Measurements from ENCODE around the gene RPL3. TPM values are rescaled to one million over a fixed set of nuclear protein-coding genes. Genes with fewer than 3 reads are reported as not detected.

Gene RPL3
- total and polyA plus RNA-seq, 4 donors: 580 to 1,767 (median 1,184) TPM

DNA sequence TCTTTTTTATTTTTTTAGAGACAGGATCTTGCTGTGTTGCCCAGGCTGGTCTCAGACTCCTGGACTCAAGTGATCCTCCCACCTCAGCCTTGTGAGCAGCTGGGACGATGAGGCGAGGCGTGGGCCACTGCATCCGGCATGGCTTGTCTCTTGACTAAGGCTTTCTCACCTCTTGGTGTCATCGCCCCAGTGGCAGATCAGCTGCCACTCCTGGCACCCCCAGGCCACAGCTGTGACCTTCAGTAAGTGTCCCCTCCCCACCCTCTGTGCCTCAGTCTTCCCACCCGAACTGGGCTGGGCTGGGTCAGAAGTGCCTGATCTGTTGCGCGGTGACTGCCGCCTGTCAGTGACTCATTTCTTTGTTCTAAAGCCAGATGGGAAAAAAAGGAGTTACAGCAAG lies 33.9 kb upstream of the RPL3 start:
- DNase-seq (ENCODE audit: low spot score): no peak
- WGBS: 89% methylated on average over 9 of the region's 9 CpGs
- TF ChIP-seq, protein P1, sequence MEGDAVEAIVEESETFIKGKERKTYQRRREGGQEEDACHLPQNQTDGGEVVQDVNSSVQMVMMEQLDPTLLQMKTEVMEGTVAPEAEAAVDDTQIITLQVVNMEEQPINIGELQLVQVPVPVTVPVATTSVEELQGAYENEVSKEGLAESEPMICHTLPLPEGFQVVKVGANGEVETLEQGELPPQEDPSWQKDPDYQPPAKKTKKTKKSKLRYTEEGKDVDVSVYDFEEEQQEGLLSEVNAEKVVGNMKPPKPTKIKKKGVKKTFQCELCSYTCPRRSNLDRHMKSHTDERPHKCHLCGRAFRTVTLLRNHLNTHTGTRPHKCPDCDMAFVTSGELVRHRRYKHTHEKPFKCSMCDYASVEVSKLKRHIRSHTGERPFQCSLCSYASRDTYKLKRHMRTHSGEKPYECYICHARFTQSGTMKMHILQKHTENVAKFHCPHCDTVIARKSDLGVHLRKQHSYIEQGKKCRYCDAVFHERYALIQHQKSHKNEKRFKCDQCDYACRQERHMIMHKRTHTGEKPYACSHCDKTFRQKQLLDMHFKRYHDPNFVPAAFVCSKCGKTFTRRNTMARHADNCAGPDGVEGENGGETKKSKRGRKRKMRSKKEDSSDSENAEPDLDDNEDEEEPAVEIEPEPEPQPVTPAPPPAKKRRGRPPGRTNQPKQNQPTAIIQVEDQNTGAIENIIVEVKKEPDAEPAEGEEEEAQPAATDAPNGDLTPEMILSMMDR (IDR thresholded peaks at IDR 0.05; ENCODE audit: low read depth, low read length, missing input control): no peak
- no peak for TF ChIP-seq GABPA (IDR thresholded peaks at IDR 0.05 in 1 of 2, conservative IDR thresholded peaks at IDR 0.05 in 1 of 2)
- TF ChIP-seq, protein P2, sequence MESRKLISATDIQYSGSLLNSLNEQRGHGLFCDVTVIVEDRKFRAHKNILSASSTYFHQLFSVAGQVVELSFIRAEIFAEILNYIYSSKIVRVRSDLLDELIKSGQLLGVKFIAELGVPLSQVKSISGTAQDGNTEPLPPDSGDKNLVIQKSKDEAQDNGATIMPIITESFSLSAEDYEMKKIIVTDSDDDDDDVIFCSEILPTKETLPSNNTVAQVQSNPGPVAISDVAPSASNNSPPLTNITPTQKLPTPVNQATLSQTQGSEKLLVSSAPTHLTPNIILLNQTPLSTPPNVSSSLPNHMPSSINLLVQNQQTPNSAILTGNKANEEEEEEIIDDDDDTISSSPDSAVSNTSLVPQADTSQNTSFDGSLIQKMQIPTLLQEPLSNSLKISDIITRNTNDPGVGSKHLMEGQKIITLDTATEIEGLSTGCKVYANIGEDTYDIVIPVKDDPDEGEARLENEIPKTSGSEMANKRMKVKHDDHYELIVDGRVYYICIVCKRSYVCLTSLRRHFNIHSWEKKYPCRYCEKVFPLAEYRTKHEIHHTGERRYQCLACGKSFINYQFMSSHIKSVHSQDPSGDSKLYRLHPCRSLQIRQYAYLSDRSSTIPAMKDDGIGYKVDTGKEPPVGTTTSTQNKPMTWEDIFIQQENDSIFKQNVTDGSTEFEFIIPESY (IDR thresholded peaks at IDR 0.05): no peak
- TF ChIP-seq EGR1 (IDR thresholded peaks at IDR 0.05; ENCODE audit: low read depth in 2 of 2): no peak
- no peak for TF ChIP-seq TAF1 (conservative IDR thresholded peaks at IDR 0.05)
- TF ChIP-seq JUND (IDR thresholded peaks at IDR 0.05): no peak
- no peak for TF ChIP-seq SP1 (IDR thresholded peaks at IDR 0.05)
- no peak for TF ChIP-seq RAD21 (IDR thresholded peaks at IDR 0.05)
- TF ChIP-seq FOXA2 (IDR thresholded peaks at IDR 0.05): no peak
- TF ChIP-seq, protein P3, sequence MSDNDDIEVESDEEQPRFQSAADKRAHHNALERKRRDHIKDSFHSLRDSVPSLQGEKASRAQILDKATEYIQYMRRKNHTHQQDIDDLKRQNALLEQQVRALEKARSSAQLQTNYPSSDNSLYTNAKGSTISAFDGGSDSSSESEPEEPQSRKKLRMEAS (IDR thresholded peaks at IDR 0.05): no peak
- no peak for TF ChIP-seq RXRA (IDR thresholded peaks at IDR 0.05)
- TF ChIP-seq, protein P4, sequence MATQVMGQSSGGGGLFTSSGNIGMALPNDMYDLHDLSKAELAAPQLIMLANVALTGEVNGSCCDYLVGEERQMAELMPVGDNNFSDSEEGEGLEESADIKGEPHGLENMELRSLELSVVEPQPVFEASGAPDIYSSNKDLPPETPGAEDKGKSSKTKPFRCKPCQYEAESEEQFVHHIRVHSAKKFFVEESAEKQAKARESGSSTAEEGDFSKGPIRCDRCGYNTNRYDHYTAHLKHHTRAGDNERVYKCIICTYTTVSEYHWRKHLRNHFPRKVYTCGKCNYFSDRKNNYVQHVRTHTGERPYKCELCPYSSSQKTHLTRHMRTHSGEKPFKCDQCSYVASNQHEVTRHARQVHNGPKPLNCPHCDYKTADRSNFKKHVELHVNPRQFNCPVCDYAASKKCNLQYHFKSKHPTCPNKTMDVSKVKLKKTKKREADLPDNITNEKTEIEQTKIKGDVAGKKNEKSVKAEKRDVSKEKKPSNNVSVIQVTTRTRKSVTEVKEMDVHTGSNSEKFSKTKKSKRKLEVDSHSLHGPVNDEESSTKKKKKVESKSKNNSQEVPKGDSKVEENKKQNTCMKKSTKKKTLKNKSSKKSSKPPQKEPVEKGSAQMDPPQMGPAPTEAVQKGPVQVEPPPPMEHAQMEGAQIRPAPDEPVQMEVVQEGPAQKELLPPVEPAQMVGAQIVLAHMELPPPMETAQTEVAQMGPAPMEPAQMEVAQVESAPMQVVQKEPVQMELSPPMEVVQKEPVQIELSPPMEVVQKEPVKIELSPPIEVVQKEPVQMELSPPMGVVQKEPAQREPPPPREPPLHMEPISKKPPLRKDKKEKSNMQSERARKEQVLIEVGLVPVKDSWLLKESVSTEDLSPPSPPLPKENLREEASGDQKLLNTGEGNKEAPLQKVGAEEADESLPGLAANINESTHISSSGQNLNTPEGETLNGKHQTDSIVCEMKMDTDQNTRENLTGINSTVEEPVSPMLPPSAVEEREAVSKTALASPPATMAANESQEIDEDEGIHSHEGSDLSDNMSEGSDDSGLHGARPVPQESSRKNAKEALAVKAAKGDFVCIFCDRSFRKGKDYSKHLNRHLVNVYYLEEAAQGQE (IDR thresholded peaks at IDR 0.05): no peak
- no peak overlapping the region for H3K9ac ChIP-seq (ENCODE audit: low read depth in 1 of 2, low read length in 2 of 2)
- no peaks in the 10 kb centered on the region for H3K27me3 ChIP-seq (ENCODE audit: control insufficient read depth in 4 of 4, insufficient read depth in 4 of 4, low read length in 3 of 4)
- H3K4me1 ChIP-seq (ENCODE audit: control insufficient read depth in 4 of 4, insufficient read depth in 4 of 4, low read length in 3 of 4): peaks cover 0 to 4% (median 0%) of the 10 kb centered on the region in 4 donors
- H3K27ac ChIP-seq (ENCODE audit: low read depth in 1 of 2, low read length in 2 of 2): no peak overlapping the region
- H3K36me3 ChIP-seq (ENCODE audit: control insufficient read depth in 4 of 4, insufficient read depth in 3 of 4, low read depth in 1 of 4, low read length in 3 of 4): no peaks in the 10 kb centered on the region
- no peak overlapping the region for H3K4me3 ChIP-seq (ENCODE audit: low read depth in 1 of 3, low read length in 3 of 3)
- no peaks in the 10 kb centered on the region for H3K9me3 ChIP-seq (ENCODE audit: control insufficient read depth in 4 of 4, low read length in 3 of 4)

DNA sequence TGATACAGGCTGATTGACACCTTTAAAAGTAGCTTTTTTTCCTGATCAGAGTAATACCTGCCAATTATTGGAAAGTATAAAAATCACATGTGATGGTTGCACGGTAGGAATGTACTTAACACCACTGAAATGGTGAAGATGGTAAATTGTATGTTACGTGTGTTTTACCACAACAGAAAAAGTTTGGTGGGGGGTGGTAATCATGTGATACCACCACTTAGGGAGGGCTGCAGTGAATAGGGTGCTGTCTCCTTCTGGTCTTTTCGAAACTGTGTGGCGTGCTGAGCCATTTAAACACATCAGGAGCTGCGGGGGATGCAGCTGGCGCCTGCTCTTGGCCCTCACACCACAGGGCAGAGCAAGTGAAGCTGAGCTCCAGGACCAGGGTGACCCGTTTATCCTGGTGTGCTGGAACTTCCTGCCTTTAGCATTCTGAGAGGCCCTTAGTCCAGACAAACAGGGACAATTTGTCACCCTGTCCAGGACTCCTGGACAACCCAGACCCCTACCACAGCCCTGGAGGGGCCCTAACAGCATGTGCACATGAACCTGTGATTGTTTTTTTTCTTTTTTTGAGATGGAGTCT lies 33.0 kb upstream of the RPL3 start:
- no peak for DNase-seq (ENCODE audit: low spot score)
- Histone ChIP-seq H3K9ac (ENCODE audit: low read depth in 1 of 2, low read length in 2 of 2) (no peak overlapping the region), H3K27me3 (ENCODE audit: control insufficient read depth in 4 of 4, insufficient read depth in 4 of 4, low read length in 3 of 4) (no peaks in the 10 kb centered on the region), H3K4me3 (ENCODE audit: low read depth in 1 of 3, low read length in 3 of 3) (no peak overlapping the region), H3K27ac (ENCODE audit: low read depth in 1 of 2, low read length in 2 of 2) (no peak overlapping the region), H3K4me1 (ENCODE audit: control insufficient read depth in 4 of 4, insufficient read depth in 4 of 4, low read length in 3 of 4) (peaks cover 0 to 4% (median 0%) of the 10 kb centered on the region in 4 donors), H3K9me3 (ENCODE audit: control insufficient read depth in 4 of 4, low read length in 3 of 4) (no peaks in the 10 kb centered on the region), H3K36me3 (ENCODE audit: control insufficient read depth in 4 of 4, insufficient read depth in 3 of 4, low read depth in 1 of 4, low read length in 3 of 4) (no peaks in the 10 kb centered on the region)
- WGBS: 89% methylated on average over 7 of the region's 7 CpGs
- TF ChIP-seq HNF4A (conservative IDR thresholded peaks at IDR 0.05): no peak
- no peak for TF ChIP-seq FOXA2 (IDR thresholded peaks at IDR 0.05)
- TF ChIP-seq, protein P4 (IDR thresholded peaks at IDR 0.05): no peak
- TF ChIP-seq, protein P1 (IDR thresholded peaks at IDR 0.05; ENCODE audit: low read depth, low read length, missing input control): no peak
- no peak for TF ChIP-seq GABPA (IDR thresholded peaks at IDR 0.05 in 1 of 2, conservative IDR thresholded peaks at IDR 0.05 in 1 of 2)
- no peak for TF ChIP-seq EGR1 (IDR thresholded peaks at IDR 0.05; ENCODE audit: low read depth in 2 of 2)
- TF ChIP-seq SP1 (IDR thresholded peaks at IDR 0.05): no peak
- TF ChIP-seq, protein P3 (IDR thresholded peaks at IDR 0.05): no peak
- TF ChIP-seq RAD21 (IDR thresholded peaks at IDR 0.05): no peak
- no peak for TF ChIP-seq JUND (IDR thresholded peaks at IDR 0.05)
